Pulmonary artery endothelial cell (primary cell): ENCODE data around the gene NAE1. TPM values are rescaled to one million over a fixed set of nuclear protein-coding genes. Genes with fewer than 3 reads are reported as not detected.
A peak's percentile ranks its signal among the peaks of the same experiment; 100 is the strongest.
"Not testable (repeated sequence)": the region's sequence is repeated elsewhere in the genome, so short reads cannot be mapped to it uniquely, and the experiment has no call there.

Source experiments
- DNase-seq: peaks from one replicate; pipeline ENCODE4 v3.0.0-alpha.2; 2011; ENCODE audit warnings: low read depth, low spot score
- total RNA-seq: library from RNA; depleted of rRNA; stranded (reverse); fragments of >200 nt; gene quantifications from 2 replicates; pipeline ENCODE4 v1.2.3, GENCODE V29; 2014

NAE1 gene
- 70.2 and 77.2 TPM in 2 replicates for total RNA-seq

GRCh38 chr16:66830422-66831404 is at the start of gene NAE1:
Gene NAE1 (minus strand): TSS chr16:66830976. CDS start chr16:66830899, 77 bp downstream.
- DNase-seq = peak; percentile 36

- no peak for DNase-seq
Observed at GRCh38 chr16:66878067-66878466, 47.3 kb upstream of the NAE1 start.

GRCh38 chr16:66874079-66874775 is 43.5 kb upstream of the NAE1 start:
- DNase-seq = no peak

- DNase-seq = no peak
Observed at GRCh38 chr16:66873685-66874055, 42.9 kb upstream of the NAE1 start.

GRCh38 chr16:66872943-66873684 is 42.3 kb upstream of the NAE1 start:
- DNase-seq = peak; percentile 91

GRCh38 chr16:66872559-66872942 is 41.8 kb upstream of the NAE1 start:
- DNase-seq = no peak

GRCh38 chr16:66871840-66872239 is 41.1 kb upstream of the NAE1 start:
- DNase-seq = no peak

- DNase-seq = not testable (repeated sequence)
Observed at GRCh38 chr16:66871363-66871762, 40.6 kb upstream of the NAE1 start.

GRCh38 chr16:66869424-66869823 is 38.6 kb upstream of the NAE1 start:
- DNase-seq = no peak

GRCh38 chr16:66863707-66864106 is 32.9 kb upstream of the NAE1 start:
- DNase-seq = no peak

GRCh38 chr16:66862023-66862520 is 31.3 kb upstream of the NAE1 start:
- DNase-seq = no peak

- no peak for DNase-seq
Observed at GRCh38 chr16:66859397-66860068, 28.8 kb upstream of the NAE1 start.

- no peak for DNase-seq
Observed at GRCh38 chr16:66858740-66859396, 28.1 kb upstream of the NAE1 start.

- no peak for DNase-seq
Observed at GRCh38 chr16:66857437-66857836, 26.7 kb upstream of the NAE1 start.

- DNase-seq = no peak
Observed at GRCh38 chr16:66856801-66857200, 26.0 kb upstream of the NAE1 start.

- DNase-seq = no peak
Observed at GRCh38 chr16:66856184-66856730, 25.5 kb upstream of the NAE1 start.

- no peak for DNase-seq
Observed at GRCh38 chr16:66853261-66854139, 22.7 kb upstream of the NAE1 start.

- no peak for DNase-seq
Observed at GRCh38 chr16:66851166-66851964, 20.6 kb upstream of the NAE1 start.
